MM.1S (cell line): Measurements from ENCODE around the gene STIL.

Experiments used
- EZH2phosphoT487 ChIP-seq: fragments of 300-600 bp; sonication (generic); IDR thresholded peaks from 2 replicates; pipeline ENCODE4 v1.6.1; 2018; ENCODE audit warnings: antibody characterized with exemption, low read length
- TF ChIP-seq, protein P1 (sequence below): fragments of 300-600 bp; sonication (generic); IDR thresholded peaks from 2 replicates; pipeline ENCODE4 v1.5.1; 2016; ENCODE audit warnings: antibody characterized with exemption, low read length, mixed read lengths

DNA sequence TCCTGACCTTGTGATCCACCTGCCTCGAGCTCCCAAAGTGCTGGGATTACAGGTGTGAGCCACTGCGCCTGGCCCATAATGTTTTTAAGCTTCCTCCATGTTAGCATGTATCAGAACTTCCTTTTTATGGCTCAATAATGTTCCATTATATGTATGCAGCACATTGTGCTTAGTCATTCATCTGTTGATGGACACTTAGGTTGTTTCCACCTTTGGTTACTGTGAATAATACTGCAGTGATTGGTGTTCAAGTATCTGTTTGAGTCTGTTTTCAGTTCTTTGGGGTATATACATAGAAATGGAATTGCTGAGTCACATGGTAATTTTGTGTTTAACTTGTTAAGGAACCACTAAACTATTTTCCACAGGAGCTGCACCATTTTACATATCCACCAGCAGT is 37.4 kb upstream of the STIL start:
- TF ChIP-seq EZH2phosphoT487, result no peak
- TF ChIP-seq, protein P1, sequence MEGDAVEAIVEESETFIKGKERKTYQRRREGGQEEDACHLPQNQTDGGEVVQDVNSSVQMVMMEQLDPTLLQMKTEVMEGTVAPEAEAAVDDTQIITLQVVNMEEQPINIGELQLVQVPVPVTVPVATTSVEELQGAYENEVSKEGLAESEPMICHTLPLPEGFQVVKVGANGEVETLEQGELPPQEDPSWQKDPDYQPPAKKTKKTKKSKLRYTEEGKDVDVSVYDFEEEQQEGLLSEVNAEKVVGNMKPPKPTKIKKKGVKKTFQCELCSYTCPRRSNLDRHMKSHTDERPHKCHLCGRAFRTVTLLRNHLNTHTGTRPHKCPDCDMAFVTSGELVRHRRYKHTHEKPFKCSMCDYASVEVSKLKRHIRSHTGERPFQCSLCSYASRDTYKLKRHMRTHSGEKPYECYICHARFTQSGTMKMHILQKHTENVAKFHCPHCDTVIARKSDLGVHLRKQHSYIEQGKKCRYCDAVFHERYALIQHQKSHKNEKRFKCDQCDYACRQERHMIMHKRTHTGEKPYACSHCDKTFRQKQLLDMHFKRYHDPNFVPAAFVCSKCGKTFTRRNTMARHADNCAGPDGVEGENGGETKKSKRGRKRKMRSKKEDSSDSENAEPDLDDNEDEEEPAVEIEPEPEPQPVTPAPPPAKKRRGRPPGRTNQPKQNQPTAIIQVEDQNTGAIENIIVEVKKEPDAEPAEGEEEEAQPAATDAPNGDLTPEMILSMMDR, result no peak
